OCI-LY7 (cell line): ENCODE measurements around the gene UGT1A10. TPM values are rescaled to one million over a fixed set of nuclear protein-coding genes. Genes with fewer than 3 reads are reported as not detected.

Source experiments
- BruUV-seq: library from RNA; stranded (reverse); fragments of 400-500 nt; replicated peaks from 2 replicates; lab custom pipeline; 2021; lab: Mats Ljungman, UMichigan
- CTCF ChIA-PET: fragments of 300-600 bp; sonication (Branson Sonifier 250); formaldehyde crosslinking; loops from one replicate; lab custom pipeline; 2022; ENCODE audit warnings: antibody characterized with exemption; ENCODE audit not compliant: unreplicated experiment; lab: Charles Lee
- POLR2A ChIA-PET: fragments of 300-600 bp; sonication (Branson Sonifier 250); formaldehyde crosslinking; loops from one replicate; lab custom pipeline; 2022; ENCODE audit warnings: antibody characterized with exemption; lab: Charles Lee
- DNase-seq: peaks from one replicate; pipeline ENCODE4 v3.0.0-alpha.2; 2015; ENCODE audit warnings: low spot score
- H2AFZ ChIP-seq: fragments of 200-600 bp; sonication (generic), shearing (Covaris generic); 2 replicates; pipeline ENCODE4 v1.6.1; 2014; ENCODE audit warnings: mild to moderate bottlenecking, antibody characterized with exemption, low read length, moderate library complexity
- H3K27ac ChIP-seq: fragments of 200-600 bp; sonication (generic); 2 replicates; pipeline ENCODE4 v1.5.1; 2014; ENCODE audit warnings: mixed run types, low read depth, mild to moderate bottlenecking, moderate library complexity, low read length, inconsistent platforms; ENCODE audit not compliant: poor library complexity, severe bottlenecking
- H3K36me3 ChIP-seq: fragments of 200-600 bp; sonication (generic); 2 replicates; pipeline ENCODE4 v1.6.1; 2014; ENCODE audit warnings: mild to moderate bottlenecking, antibody characterized with exemption, low read length, moderate library complexity, mixed read lengths; ENCODE audit not compliant: insufficient read depth
- H3K4me1 ChIP-seq: fragments of 200-600 bp; sonication (generic); 2 replicates; pipeline ENCODE4 v1.5.1; 2014; ENCODE audit warnings: mild to moderate bottlenecking, low read length; ENCODE audit not compliant: insufficient read depth, poor library complexity, severe bottlenecking
- H3K4me2 ChIP-seq: fragments of 200-600 bp; sonication (generic); 2 replicates; pipeline ENCODE4 v1.6.1; 2014; ENCODE audit warnings: mild to moderate bottlenecking, low read length
- H3K4me3 ChIP-seq: fragments of 200-600 bp; sonication (generic); 2 replicates; pipeline ENCODE4 v1.5.1; 2014; ENCODE audit warnings: mild to moderate bottlenecking, low read depth, low read length; ENCODE audit not compliant: poor library complexity, severe bottlenecking
- H3K79me2 ChIP-seq: fragments of 200-600 bp; sonication (generic); 2 replicates; pipeline ENCODE4 v1.6.1; 2016; ENCODE audit warnings: low read depth, mild to moderate bottlenecking, low read length, moderate library complexity, mixed read lengths; ENCODE audit not compliant: insufficient read depth
- H3K9me2 ChIP-seq: fragments of 200-600 bp; sonication (generic); 2 replicates; pipeline ENCODE4 v1.6.1; 2016; ENCODE audit warnings: mild to moderate bottlenecking, low read length, mixed read lengths; ENCODE audit not compliant: insufficient read depth
- H3K9me3 ChIP-seq: fragments of 200-600 bp; sonication (generic); 2 replicates; pipeline ENCODE4 v1.6.1; 2014; ENCODE audit warnings: mild to moderate bottlenecking, mixed run types, low read length, mixed read lengths
- H4K20me1 ChIP-seq: fragments of 200-600 bp; sonication (generic); 2 replicates; pipeline ENCODE4 v1.6.1; 2014; ENCODE audit warnings: mild to moderate bottlenecking, antibody characterized with exemption, low read length, moderate library complexity, mixed read lengths; ENCODE audit not compliant: insufficient read depth
- CTCF ChIP-seq: fragments of 200-600 bp; sonication (generic); conservative IDR thresholded peaks from 2 replicates; pipeline ENCODE4 v1.5.1; 2014; ENCODE audit warnings: mild to moderate bottlenecking, antibody characterized with exemption, low read length, moderate library complexity, mixed read lengths
- EZH2phosphoT487 ChIP-seq: fragments of 200-600 bp; sonication (generic); IDR thresholded peaks from 2 replicates; pipeline ENCODE4 v1.6.1; 2018; ENCODE audit warnings: low read depth, borderline replicate concordance, mild to moderate bottlenecking, mixed run types, antibody characterized with exemption, low read length, moderate library complexity, mixed read lengths
- intact Hi-C: fragments of 100-400 bp; cut with micrococcal nuclease; formaldehyde crosslinking; loops from one replicate; pipeline ENCODE4 v1.10.0; 2022; ENCODE audit not compliant: unreplicated experiment
- total RNA-seq, 2 experiments: library from RNA; depleted of rRNA in 1 of 2; stranded (reverse); fragments of >200 nt in 1 of 2; shearing (Covaris generic) in 1 of 2; gene quantifications; 2 replicates each; pipeline ENCODE4 v1.2.3, GENCODE V29; 2014 to 2022

Gene UGT1A10
- total RNA-seq, 2 experiments from 2014 or later: not detected

- CTCF ChIA-PET: interaction anchor here (1.0 kb wide), 1 partner anchor 48 kb away, joined by 3 read pairs; no protein-coding TSS in a partner anchor
- no peak overlapping the region for H2AFZ ChIP-seq
- no peaks in the 10 kb centered on the region for H4K20me1 ChIP-seq
- H3K9me2 ChIP-seq: no peaks in the 10 kb centered on the region
- POLR2A ChIA-PET: interaction anchor here (0.7 kb wide), 1 partner anchor 1216 kb away, joined by 3 read pairs; no protein-coding TSS in a partner anchor
- TF ChIP-seq CTCF (no peak), EZH2phosphoT487 (no peak)
- no peak overlapping the region for H3K27ac ChIP-seq
- intact Hi-C loops: no loop called here
- H3K4me2 ChIP-seq: no peak overlapping the region
- no peaks in the 10 kb centered on the region for H3K79me2 ChIP-seq
- H3K4me1 ChIP-seq: no peaks in the 10 kb centered on the region
- H3K36me3 ChIP-seq: no peaks in the 10 kb centered on the region
- H3K9me3 ChIP-seq: no peaks in the 10 kb centered on the region
- H3K4me3 ChIP-seq: no peak overlapping the region
- BruUV-seq: no TSS peak
- DNase-seq: no peak
Measured at GRCh38 chr2:233816771-233817170, 180.5 kb downstream of the UGT1A10 start.

- TF ChIP-seq CTCF: no peak
- no peak for TF ChIP-seq EZH2phosphoT487
- intact Hi-C loops: no loop called here
- no peaks in the 10 kb centered on the region for H3K36me3 ChIP-seq
- no TSS peak for BruUV-seq
- no peak for DNase-seq
- POLR2A ChIA-PET: no interaction called here
- no peaks in the 10 kb centered on the region for H4K20me1 ChIP-seq
- no peak overlapping the region for H3K4me2 ChIP-seq
- no peaks in the 10 kb centered on the region for H3K9me3 ChIP-seq
- no peak overlapping the region for H3K4me3 ChIP-seq
- H3K9me2 ChIP-seq: no peaks in the 10 kb centered on the region
- H3K27ac ChIP-seq: no peak overlapping the region
- CTCF ChIA-PET: interaction anchor here (1.0 kb wide), 1 partner anchor 47 kb away, joined by 3 read pairs; no protein-coding TSS in a partner anchor
- no peaks in the 10 kb centered on the region for H3K79me2 ChIP-seq
- no peaks in the 10 kb centered on the region for H3K4me1 ChIP-seq
- no peak overlapping the region for H2AFZ ChIP-seq
Measured at GRCh38 chr2:233817361-233817911, 181.2 kb downstream of the UGT1A10 start.

- H3K4me3 ChIP-seq: no peak overlapping the region
Measured at GRCh38 chr2:233817995-233818638, 181.9 kb downstream of the UGT1A10 start.

More at GRCh38 chr2:233817995-233818638, 181.9 kb downstream of the UGT1A10 start:
- CTCF ChIA-PET: no interaction called here
- no peaks in the 10 kb centered on the region for H3K9me3 ChIP-seq
- H3K79me2 ChIP-seq: no peaks in the 10 kb centered on the region
- no peak for DNase-seq
- BruUV-seq: no TSS peak
- H3K27ac ChIP-seq: no peak overlapping the region
- H3K4me2 ChIP-seq: no peak overlapping the region
- TF ChIP-seq EZH2phosphoT487: no peak
- no peak for TF ChIP-seq CTCF
- H4K20me1 ChIP-seq: no peaks in the 10 kb centered on the region
- no peaks in the 10 kb centered on the region for H3K9me2 ChIP-seq
- no peaks in the 10 kb centered on the region for H3K36me3 ChIP-seq
- H3K4me1 ChIP-seq: no peaks in the 10 kb centered on the region
- POLR2A ChIA-PET: no interaction called here
- intact Hi-C loops: no loop called here
- no peak overlapping the region for H2AFZ ChIP-seq
